ENCODE data around the gene GNAT1. TPM values are rescaled to one million over a fixed set of nuclear protein-coding genes. Genes with fewer than 3 reads are reported as not detected.

Gene GNAT1
- total RNA-seq, 1 donor from 2014 or later, result not detected

DNA sequence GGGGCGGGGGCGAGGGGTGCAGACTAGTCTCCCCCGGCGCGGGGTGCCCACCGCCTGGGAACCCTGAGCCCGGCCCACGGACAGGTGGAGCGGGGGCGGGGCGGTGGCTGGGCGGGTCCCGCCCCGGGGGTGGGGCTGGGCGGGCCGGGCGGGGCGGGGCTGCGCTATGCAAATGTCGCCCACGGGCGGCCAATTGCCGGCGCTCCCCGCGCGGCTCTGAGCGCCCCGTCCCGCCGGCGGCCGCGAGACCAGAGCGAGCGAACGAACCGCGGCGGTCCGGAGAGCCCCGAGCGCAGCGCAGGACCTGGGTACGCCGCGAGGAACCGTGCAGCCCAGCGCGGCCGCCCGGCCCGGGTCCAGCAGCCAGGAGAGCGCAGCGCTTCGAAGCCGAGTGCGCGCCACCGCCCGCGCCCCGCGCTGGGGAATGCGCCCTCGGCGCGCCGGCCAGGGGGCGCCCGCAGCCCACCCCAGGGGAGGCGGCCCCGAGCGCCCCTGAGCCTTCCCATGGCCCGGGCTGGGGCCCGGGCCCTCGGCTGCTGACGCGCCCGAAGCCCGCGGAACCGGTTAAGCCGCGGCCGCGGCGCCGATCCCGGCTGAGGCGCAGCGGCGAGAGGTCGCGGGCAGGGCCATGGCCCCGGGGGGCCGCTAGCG, 36.4 kb upstream of the GNAT1 start, which contains the start of gene SEMA3F:
Gene SEMA3F (plus strand): TSS at position 485 of the 651 bp plus-strand sequence. CDS start 4,299 bp downstream, outside the sequence.
- Histone ChIP-seq H3K4me3 (ENCODE audit: low read depth, low read length) (peak within 1 kb of the TSS; percentile 66), H3K27me3 (ENCODE audit: control insufficient read depth, insufficient read depth, low read length) (peaks cover 2% of the 10 kb centered on the region), H3K36me3 (ENCODE audit: control insufficient read depth, insufficient read depth, low read length) (no peaks in the 10 kb centered on the region)
- no peak for DNase-seq (ENCODE audit: low read depth)
- TF ChIP-seq, protein P1, sequence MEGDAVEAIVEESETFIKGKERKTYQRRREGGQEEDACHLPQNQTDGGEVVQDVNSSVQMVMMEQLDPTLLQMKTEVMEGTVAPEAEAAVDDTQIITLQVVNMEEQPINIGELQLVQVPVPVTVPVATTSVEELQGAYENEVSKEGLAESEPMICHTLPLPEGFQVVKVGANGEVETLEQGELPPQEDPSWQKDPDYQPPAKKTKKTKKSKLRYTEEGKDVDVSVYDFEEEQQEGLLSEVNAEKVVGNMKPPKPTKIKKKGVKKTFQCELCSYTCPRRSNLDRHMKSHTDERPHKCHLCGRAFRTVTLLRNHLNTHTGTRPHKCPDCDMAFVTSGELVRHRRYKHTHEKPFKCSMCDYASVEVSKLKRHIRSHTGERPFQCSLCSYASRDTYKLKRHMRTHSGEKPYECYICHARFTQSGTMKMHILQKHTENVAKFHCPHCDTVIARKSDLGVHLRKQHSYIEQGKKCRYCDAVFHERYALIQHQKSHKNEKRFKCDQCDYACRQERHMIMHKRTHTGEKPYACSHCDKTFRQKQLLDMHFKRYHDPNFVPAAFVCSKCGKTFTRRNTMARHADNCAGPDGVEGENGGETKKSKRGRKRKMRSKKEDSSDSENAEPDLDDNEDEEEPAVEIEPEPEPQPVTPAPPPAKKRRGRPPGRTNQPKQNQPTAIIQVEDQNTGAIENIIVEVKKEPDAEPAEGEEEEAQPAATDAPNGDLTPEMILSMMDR (IDR thresholded peaks at IDR 0.05; ENCODE audit: insufficient read depth, low read length, poor library complexity, severe bottlenecking), result no peak

DNA sequence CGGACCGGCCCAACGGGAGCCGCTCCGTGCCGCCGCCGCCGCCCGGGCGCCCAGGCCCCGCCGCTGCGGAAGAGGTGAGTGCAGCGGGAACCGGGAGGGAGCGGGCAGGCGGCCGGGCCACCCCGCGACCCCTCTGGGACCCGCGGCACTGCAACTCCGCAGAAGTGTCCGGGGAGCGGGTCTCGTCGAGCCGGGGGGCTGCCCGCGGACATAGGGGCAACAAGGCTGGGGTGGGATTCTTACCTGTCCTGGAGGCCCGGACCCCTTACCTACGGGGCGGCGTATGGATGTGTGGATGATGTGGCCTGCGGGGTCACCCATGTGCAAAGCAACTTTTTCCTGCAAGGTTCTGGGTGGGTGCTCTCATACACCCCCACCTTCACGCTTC, 35.9 kb upstream of the GNAT1 start:
- Histone ChIP-seq H3K27me3 (ENCODE audit: control insufficient read depth, insufficient read depth, low read length) (peaks cover 2% of the 10 kb centered on the region), H3K4me3 (ENCODE audit: low read depth, low read length) (peak overlapping the region; percentile 66), H3K36me3 (ENCODE audit: control insufficient read depth, insufficient read depth, low read length) (no peaks in the 10 kb centered on the region)
- TF ChIP-seq, protein P1 (IDR thresholded peaks at IDR 0.05; ENCODE audit: insufficient read depth, low read length, poor library complexity, severe bottlenecking), result no peak
- DNase-seq (ENCODE audit: low read depth), result no peak

DNA sequence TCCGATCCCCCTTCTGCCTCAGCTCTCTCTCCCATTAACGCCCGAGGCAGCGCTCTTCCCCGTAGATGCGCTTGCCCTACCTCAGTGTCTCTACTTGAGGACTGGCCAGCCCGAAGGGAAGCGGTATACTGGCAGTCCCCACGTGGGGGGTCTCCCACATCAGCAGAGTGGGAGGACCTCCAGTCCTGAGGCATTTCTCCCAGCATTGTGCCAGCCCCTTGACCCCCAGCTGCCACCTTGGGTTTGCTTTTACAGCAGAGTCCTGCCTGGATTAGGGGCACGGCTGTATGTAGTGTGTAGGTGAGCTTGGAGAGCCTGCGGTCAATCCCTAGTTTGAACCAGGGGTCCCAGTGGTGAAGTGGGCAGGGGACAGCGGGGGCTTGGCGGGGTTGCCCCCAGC, 35.5 kb upstream of the GNAT1 start:
- H3K27me3 ChIP-seq (ENCODE audit: control insufficient read depth, insufficient read depth, low read length), result peaks cover 2% of the 10 kb centered on the region
- H3K36me3 ChIP-seq (ENCODE audit: control insufficient read depth, insufficient read depth, low read length), result no peaks in the 10 kb centered on the region
- DNase-seq (ENCODE audit: low read depth), result no peak
- TF ChIP-seq, protein P1 (IDR thresholded peaks at IDR 0.05; ENCODE audit: insufficient read depth, low read length, poor library complexity, severe bottlenecking), result no peak
- H3K4me3 ChIP-seq (ENCODE audit: low read depth, low read length), result peak overlapping the region; percentile 66

DNA sequence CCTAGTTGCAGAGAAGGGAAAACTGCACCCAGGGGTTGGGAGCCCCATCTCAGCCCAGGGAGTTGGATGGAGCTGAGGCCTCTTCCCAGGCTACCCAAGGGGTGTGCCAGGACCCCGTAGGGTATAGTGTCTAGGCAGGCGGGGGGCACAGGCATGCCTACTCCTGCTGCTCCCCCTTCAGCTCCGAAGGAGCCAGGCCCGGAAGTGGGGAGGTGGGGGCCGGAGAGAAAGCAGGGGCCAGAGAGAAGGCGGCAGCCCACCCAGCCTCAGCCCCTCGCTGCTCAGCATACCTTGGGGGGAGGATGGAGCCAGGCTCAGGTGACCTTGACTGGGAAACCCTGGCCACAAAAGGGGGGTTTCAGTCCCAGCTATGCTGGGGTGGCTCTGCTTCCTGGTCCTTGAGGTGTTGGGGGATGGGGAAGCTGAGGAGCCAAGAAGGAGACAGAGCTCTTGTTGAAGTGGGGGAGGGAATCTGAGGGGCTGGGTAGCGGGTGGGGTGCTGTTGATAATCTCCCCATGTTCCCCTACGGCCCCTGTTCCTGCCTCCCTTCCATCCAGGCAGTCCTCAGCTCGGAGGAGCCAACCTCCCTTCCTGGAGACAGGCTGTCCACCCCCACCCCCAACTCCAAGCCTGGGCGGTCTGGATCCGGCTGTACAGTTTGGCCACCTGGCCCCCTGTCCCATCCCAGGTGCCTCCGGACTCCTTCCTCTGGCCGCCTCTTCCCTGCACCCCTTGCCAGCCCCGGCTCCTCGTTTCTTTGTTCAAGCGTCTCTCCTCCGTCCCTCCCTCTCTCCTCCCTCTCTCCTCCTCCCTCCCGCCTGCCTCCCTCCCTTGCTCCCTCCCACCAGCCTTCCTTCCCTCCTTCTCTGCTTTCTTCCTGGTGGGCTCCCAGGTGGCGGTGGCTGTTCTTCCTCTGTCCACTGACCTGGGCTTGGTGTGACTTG, 34.6 kb upstream of the GNAT1 start:
- DNase-seq (ENCODE audit: low read depth), result no peak
- H3K36me3 ChIP-seq (ENCODE audit: control insufficient read depth, insufficient read depth, low read length), result no peaks in the 10 kb centered on the region
- H3K4me3 ChIP-seq (ENCODE audit: low read depth, low read length), result peak overlapping the region; percentile 66
- H3K27me3 ChIP-seq (ENCODE audit: control insufficient read depth, insufficient read depth, low read length), result peaks cover 2% of the 10 kb centered on the region
- TF ChIP-seq, protein P1 (IDR thresholded peaks at IDR 0.05; ENCODE audit: insufficient read depth, low read length, poor library complexity, severe bottlenecking), result no peak

- DNase-seq (ENCODE audit: low read depth), result no peak
- TF ChIP-seq, protein P1 (IDR thresholded peaks at IDR 0.05; ENCODE audit: insufficient read depth, low read length, poor library complexity, severe bottlenecking), result no peak
- Histone ChIP-seq H3K27me3 (ENCODE audit: control insufficient read depth, insufficient read depth, low read length) (peaks cover 2% of the 10 kb centered on the region), H3K4me3 (ENCODE audit: low read depth, low read length) (no peak overlapping the region), H3K36me3 (ENCODE audit: control insufficient read depth, insufficient read depth, low read length) (no peaks in the 10 kb centered on the region)
Measured at GRCh38 chr3:50157827-50158529, 33.4 kb upstream of the GNAT1 start.

All from kidney epithelial cell (primary cell).